Sigmoid colon (tissue), 7 donors: ENCODE data around the gene ECM1. TPM values are rescaled to one million over a fixed set of nuclear protein-coding genes. Genes with fewer than 3 reads are reported as not detected.

Experiments used
- DNase-seq: peaks from one replicate; pipeline ENCODE4 v3.0.0-alpha.2; 2019
- H3K27ac ChIP-seq, 4 donors: fragments of 200-600 bp; sonication (generic); one replicate each; pipeline ENCODE4 v1.5.1; 2016 to 2019; ENCODE audit warnings: mild to moderate bottlenecking in 1 of 4
- H3K27me3 ChIP-seq, 3 donors: fragments of 200-600 bp; sonication (generic); one replicate each; pipeline ENCODE4 v1.5.1; 2019; ENCODE audit warnings: mild to moderate bottlenecking in 1 of 3
- H3K36me3 ChIP-seq, 4 donors: fragments of 200-600 bp; sonication (generic); one replicate each; pipeline ENCODE4 v1.5.1; 2016 to 2019
- H3K4me1 ChIP-seq, 4 donors: fragments of 200-600 bp; sonication (generic); one replicate each; pipeline ENCODE4 v1.5.1; 2017 to 2019
- H3K4me3 ChIP-seq, 4 donors: fragments of 200-600 bp; sonication (generic); one replicate each; pipeline ENCODE4 v1.5.1; 2017 to 2019; ENCODE audit warnings: mild to moderate bottlenecking in 2 of 4, moderate library complexity in 1 of 4
- H3K9me3 ChIP-seq, 4 donors: fragments of 200-600 bp in 3 of 4; sonication (generic) in 3 of 4; one replicate each; pipeline versions ENCODE4 v1.5.1 to v1.6.1; 2013 to 2019
- CTCF ChIP-seq, 4 experiments: fragments of 450-650 bp in 3 of 4; fragments of 200-600 bp in 1 of 4; IDR thresholded peaks; one replicate each; pipeline ENCODE4 v1.5.1; 2016 to 2019; ENCODE audit warnings: antibody characterized with exemption in 4 of 4, mild to moderate bottlenecking in 3 of 4, moderate library complexity in 2 of 4
- EP300 ChIP-seq, 4 donors: sonication (generic); formaldehyde crosslinking; IDR thresholded peaks; one replicate each; pipeline ENCODE4 v1.6.1; 2017; ENCODE audit warnings: antibody characterized with exemption in 4 of 4
- POLR2A ChIP-seq, 2 donors: fragments of 450-650 bp; IDR thresholded peaks; one replicate each; pipeline ENCODE4 v1.6.1; 2016; ENCODE audit warnings: antibody characterized with exemption in 2 of 2, mild to moderate bottlenecking in 2 of 2, moderate library complexity in 2 of 2
- POLR2AphosphoS5 ChIP-seq, 4 donors: sonication (generic); formaldehyde crosslinking; IDR thresholded peaks; one replicate each; pipeline ENCODE4 v1.6.1; 2017; ENCODE audit warnings: antibody characterized with exemption in 4 of 4
- WGBS, 2 donors: extraction: QIAGEN DNeasy Blood & Tissue Kit; methylation state at CpG; one replicate each; pipeline ENCODE4 v1.1.7; 2013; 5-methylcytosine and 5-hydroxymethylcytosine counted together
- intact Hi-C: fragments of 100-400 bp; cut with DNase I; formaldehyde crosslinking; loops from one replicate; pipeline ENCODE4 v1.15.1; 2023
- polyA plus RNA-seq, 3 donors: library from polyadenylated mRNA; stranded (reverse); fragments of 200-250 nt; gene quantifications; one replicate each; pipeline ENCODE4 v1.2.3, GENCODE V29; 2013
- total RNA-seq, 4 donors: library from RNA; depleted of rRNA; stranded (reverse); fragments of >200 nt; gene quantifications; one replicate each; pipeline ENCODE4 v1.1.0, GENCODE V29; 2016
- donor health status: healthy with polysubstance abuse.
- donor health status: Bipolar disorder and iron deficiency.
- donor health status: healthy.

Gene ECM1
- total and polyA plus RNA-seq, 7 donors = 2.1 to 23.8 (median 9.2) TPM

DNA sequence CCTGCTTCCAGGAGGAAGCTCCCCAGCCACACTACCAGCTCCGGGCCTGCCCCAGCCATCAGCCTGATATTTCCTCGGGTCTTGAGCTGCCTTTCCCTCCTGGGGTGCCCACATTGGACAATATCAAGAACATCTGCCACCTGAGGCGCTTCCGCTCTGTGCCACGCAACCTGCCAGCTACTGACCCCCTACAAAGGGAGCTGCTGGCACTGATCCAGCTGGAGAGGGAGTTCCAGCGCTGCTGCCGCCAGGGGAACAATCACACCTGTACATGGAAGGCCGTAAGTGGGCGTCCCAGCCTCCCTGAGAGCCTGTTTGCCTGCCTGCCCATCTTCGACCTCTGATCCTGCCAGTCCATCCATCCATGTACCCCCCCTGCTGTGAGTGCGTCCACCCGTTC lies 3.6 kb downstream of the ECM1 start:
- H3K36me3 ChIP-seq = peaks cover 0 to 7% (median 4%) of the 10 kb centered on the region in 4 donors
- H3K4me1 ChIP-seq = peaks cover 0 to 25% (median 17%) of the 10 kb centered on the region in 4 donors
- H3K27me3 ChIP-seq = no peaks in the 10 kb centered on the region
- DNase-seq = no peak
- no peak for TF ChIP-seq POLR2AphosphoS5 (IDR thresholded peaks at IDR 0.05)
- H3K9me3 ChIP-seq = no peaks in the 10 kb centered on the region
- 86 to 94% methylated on average over 12 of the region's 12 CpGs for WGBS, 2 donors
- H3K4me3 ChIP-seq = no peak overlapping the region
- intact Hi-C loops = no loop called here
- no peak overlapping the region for H3K27ac ChIP-seq

- peaks cover 0 to 31% (median 21%) of the 10 kb centered on the region in 4 donors for H3K4me1 ChIP-seq
- no peaks in the 10 kb centered on the region for H3K9me3 ChIP-seq
- DNase-seq = no peak
- intact Hi-C loops = no loop called here
- TF ChIP-seq POLR2A (IDR thresholded peaks at IDR 0.05) (no peak), CTCF (IDR thresholded peaks at IDR 0.05) (no peak), EP300 (IDR thresholded peaks at IDR 0.05) (no peak), POLR2AphosphoS5 (IDR thresholded peaks at IDR 0.05) (no peak)
- H3K27me3 ChIP-seq = no peaks in the 10 kb centered on the region
- H3K4me3 ChIP-seq = no peak overlapping the region
- H3K36me3 ChIP-seq = peaks cover 0 to 3% (median under 1%) of the 10 kb centered on the region in 4 donors
- no peak overlapping the region for H3K27ac ChIP-seq
- 86 to 93% methylated on average over 17 of the region's 17 CpGs for WGBS, 2 donors
Observed at GRCh38 chr1:150511985-150512660, 4.2 kb downstream of the ECM1 start.

DNA sequence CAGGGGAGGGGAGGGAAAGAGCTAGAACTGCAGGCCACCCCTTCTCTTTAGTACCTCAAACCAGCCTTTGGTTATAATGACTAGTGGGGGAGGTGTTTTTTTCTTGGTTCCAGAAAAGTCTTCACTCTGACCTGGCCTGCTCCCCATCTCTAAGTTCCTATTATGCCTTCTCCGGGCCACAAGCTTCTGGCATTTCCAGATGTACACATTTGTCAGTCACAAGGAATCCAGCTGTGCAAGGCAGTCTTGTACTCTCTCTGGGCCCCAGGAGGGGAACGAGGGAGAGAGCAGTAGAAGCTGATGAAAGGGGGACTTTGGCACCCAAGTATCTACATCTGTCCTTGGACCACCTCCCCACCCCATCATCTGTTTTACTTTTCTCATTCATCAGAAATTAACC lies 4.9 kb downstream of the ECM1 start:
- DNase-seq = no peak
- H3K4me1 ChIP-seq = peaks cover 0 to 33% (median 21%) of the 10 kb centered on the region in 4 donors
- no peak overlapping the region for H3K27ac ChIP-seq
- H3K36me3 ChIP-seq = peaks cover 0 to 3% (median 0%) of the 10 kb centered on the region in 4 donors
- TF ChIP-seq POLR2A (IDR thresholded peaks at IDR 0.05) (no peak), CTCF (IDR thresholded peaks at IDR 0.05) (no peak), EP300 (IDR thresholded peaks at IDR 0.05) (no peak), POLR2AphosphoS5 (IDR thresholded peaks at IDR 0.05) (no peak)
- 83 to 86% methylated on average over 2 of the region's 2 CpGs for WGBS, 2 donors
- no peak overlapping the region for H3K4me3 ChIP-seq
- no peaks in the 10 kb centered on the region for H3K27me3 ChIP-seq
- H3K9me3 ChIP-seq = no peaks in the 10 kb centered on the region
- intact Hi-C loops = no loop called here

DNA sequence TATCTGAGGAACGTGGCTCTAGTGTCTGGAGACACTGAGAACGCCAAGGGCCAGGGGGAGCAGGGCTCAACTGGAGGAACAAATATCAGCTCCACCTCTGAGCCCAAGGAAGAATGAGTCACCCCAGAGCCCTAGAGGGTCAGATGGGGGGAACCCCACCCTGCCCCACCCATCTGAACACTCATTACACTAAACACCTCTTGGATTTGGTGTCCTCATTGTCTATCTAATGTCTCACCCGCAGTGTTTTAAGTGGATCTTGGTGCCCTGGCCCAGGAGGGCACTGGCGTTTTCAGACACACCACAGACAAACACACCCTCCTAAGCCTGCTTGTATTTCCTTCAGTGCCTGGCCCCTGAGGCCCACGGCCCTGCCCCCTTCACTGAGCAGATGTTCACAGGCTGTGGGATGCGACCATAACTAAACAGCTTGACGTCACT lies 5.5 kb downstream of the ECM1 start:
- Histone ChIP-seq H3K27ac (no peak overlapping the region), H3K27me3 (no peaks in the 10 kb centered on the region), H3K4me1 (peaks cover 0 to 29% (median 21%) of the 10 kb centered on the region in 4 donors), H3K36me3 (peaks cover 0 to 3% (median 0%) of the 10 kb centered on the region in 4 donors), H3K4me3 (no peak overlapping the region), H3K9me3 (no peaks in the 10 kb centered on the region)
- intact Hi-C loops = no loop called here
- DNase-seq = no peak
- TF ChIP-seq EP300 (IDR thresholded peaks at IDR 0.05) = no peak
- no peak for TF ChIP-seq POLR2AphosphoS5 (IDR thresholded peaks at IDR 0.05)
- TF ChIP-seq POLR2A (IDR thresholded peaks at IDR 0.05) = no peak
- TF ChIP-seq CTCF (IDR thresholded peaks at IDR 0.05) = no peak
- WGBS, 2 donors = 57 to 69% methylated on average over 7 of the region's 7 CpGs

GRCh38 chr1:150514260-150514659 lies 6.4 kb downstream of the ECM1 start:
- peak overlapping the region in 3 of 4 donors; percentile 87 to 94 (median 91) for H3K27ac ChIP-seq
- TF ChIP-seq CTCF (IDR thresholded peaks at IDR 0.05) (no peak), POLR2AphosphoS5 (IDR thresholded peaks at IDR 0.05) (no peak), EP300 (IDR thresholded peaks at IDR 0.05) (no peak), POLR2A (IDR thresholded peaks at IDR 0.05) (no peak)
- no peaks in the 10 kb centered on the region for H3K9me3 ChIP-seq
- no peak overlapping the region for H3K4me3 ChIP-seq
- intact Hi-C loops = no loop called here
- DNase-seq = no peak
- H3K4me1 ChIP-seq = peaks cover 0 to 26% (median 21%) of the 10 kb centered on the region in 4 donors
- WGBS, 2 donors = 88 to 90% methylated on average over 9 of the region's 9 CpGs
- H3K36me3 ChIP-seq = peaks cover 0 to 3% (median 0%) of the 10 kb centered on the region in 4 donors
- no peaks in the 10 kb centered on the region for H3K27me3 ChIP-seq
